GM12878 (cell line): ENCODE measurements around the gene ATF6B. TPM values are rescaled to one million over a fixed set of nuclear protein-coding genes. Genes with fewer than 3 reads are reported as not detected.

Experiments used
- ATF3 ChIP-seq: IDR thresholded peaks from 2 replicates; pipeline ENCODE4 v1.6.1; 2011; ENCODE audit warnings: low read depth, mild to moderate bottlenecking, low read length, moderate library complexity, borderline replicate concordance; ENCODE audit errors: extremely low read depth
- NRF1 ChIP-seq: conservative IDR thresholded peaks from 2 replicates; pipeline ENCODE4 v1.6.1; 2011; ENCODE audit warnings: mild to moderate bottlenecking, low read depth, low read length, improper control_type of control experiment
- POLR2AphosphoS5 ChIP-seq: IDR thresholded peaks from 2 replicates; pipeline ENCODE4 v1.6.1; 2011; ENCODE audit warnings: mild to moderate bottlenecking, low read length, inconsistent platforms
- SRF ChIP-seq, 2 experiments: IDR thresholded peaks; 2 replicates each; pipeline ENCODE4 v1.6.1; 2011; ENCODE audit warnings: low read depth in 2 of 2, low read length in 2 of 2, mild to moderate bottlenecking in 1 of 2, moderate library complexity in 1 of 2
- ZBTB4 ChIP-seq: fragments of 450-650 bp; formaldehyde crosslinking; IDR thresholded peaks from 2 replicates; pipeline ENCODE4 v1.4.0; 2022; ENCODE audit warnings: mild to moderate bottlenecking, moderate library complexity
- polyA plus RNA-seq, 11 experiments: library from polyadenylated mRNA; depleted of rRNA in 4 of 11; unstranded in 6 of 11; stranded (reverse) in 5 of 11; fragments of >200 nt; fragmentation: Nextera tagmentation in 4 of 11; fragmentation: Illumina TruSeq in 1 of 11; extraction: Ambion mirVana in 4 of 11; extraction: Trizol in 1 of 11; gene quantifications; 1 replicate in 1 of 11; 2 replicates in 10 of 11; pipeline versions ENCODE4 v1.2.1 to v1.2.3, GENCODE V29; 2011 to 2016; ENCODE audit warnings: inconsistent platforms in 2 of 11, missing spikeins in 2 of 11, low read depth in 1 of 11
- total RNA-seq, 4 experiments: library from RNA; depleted of rRNA in 3 of 4; stranded (reverse); fragments of >200 nt in 3 of 4; fragmentation: Illumina TruSeq in 1 of 4; extraction: Trizol in 1 of 4; gene quantifications; 2 replicates each; pipeline versions ENCODE4 v1.2.1 to v1.2.3, GENCODE V29; 2013 to 2021
- TF ChIP-seq, protein P1 (sequence below): fragments of 450-650 bp; IDR thresholded peaks from 2 replicates; pipeline ENCODE4 v1.6.1; 2017; ENCODE audit warnings: mild to moderate bottlenecking, moderate library complexity

ATF6B gene
- total and polyA plus RNA-seq, 10 of the 15 experiments (the other 5 are each of a cell fraction or from before 2014, with no cell fraction given) = 13.6 to 83.9 (median 44.0) TPM

- TF ChIP-seq, protein P1, sequence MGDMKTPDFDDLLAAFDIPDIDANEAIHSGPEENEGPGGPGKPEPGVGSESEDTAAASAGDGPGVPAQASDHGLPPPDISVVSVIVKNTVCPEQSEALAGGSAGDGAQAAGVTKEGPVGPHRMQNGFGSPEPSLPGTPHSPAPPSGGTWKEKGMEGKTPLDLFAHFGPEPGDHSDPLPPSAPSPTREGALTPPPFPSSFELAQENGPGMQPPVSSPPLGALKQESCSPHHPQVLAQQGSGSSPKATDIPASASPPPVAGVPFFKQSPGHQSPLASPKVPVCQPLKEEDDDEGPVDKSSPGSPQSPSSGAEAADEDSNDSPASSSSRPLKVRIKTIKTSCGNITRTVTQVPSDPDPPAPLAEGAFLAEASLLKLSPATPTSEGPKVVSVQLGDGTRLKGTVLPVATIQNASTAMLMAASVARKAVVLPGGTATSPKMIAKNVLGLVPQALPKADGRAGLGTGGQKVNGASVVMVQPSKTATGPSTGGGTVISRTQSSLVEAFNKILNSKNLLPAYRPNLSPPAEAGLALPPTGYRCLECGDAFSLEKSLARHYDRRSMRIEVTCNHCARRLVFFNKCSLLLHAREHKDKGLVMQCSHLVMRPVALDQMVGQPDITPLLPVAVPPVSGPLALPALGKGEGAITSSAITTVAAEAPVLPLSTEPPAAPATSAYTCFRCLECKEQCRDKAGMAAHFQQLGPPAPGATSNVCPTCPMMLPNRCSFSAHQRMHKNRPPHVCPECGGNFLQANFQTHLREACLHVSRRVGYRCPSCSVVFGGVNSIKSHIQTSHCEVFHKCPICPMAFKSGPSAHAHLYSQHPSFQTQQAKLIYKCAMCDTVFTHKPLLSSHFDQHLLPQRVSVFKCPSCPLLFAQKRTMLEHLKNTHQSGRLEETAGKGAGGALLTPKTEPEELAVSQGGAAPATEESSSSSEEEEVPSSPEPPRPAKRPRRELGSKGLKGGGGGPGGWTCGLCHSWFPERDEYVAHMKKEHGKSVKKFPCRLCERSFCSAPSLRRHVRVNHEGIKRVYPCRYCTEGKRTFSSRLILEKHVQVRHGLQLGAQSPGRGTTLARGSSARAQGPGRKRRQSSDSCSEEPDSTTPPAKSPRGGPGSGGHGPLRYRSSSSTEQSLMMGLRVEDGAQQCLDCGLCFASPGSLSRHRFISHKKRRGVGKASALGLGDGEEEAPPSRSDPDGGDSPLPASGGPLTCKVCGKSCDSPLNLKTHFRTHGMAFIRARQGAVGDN = no peak
- TF ChIP-seq POLR2AphosphoS5 (no peak), ATF3 (no peak), NRF1 (no peak), ZBTB4 (no peak), SRF (IDR thresholded peaks at IDR 0.05; ENCODE audit: low read depth in 2 of 2, low read length in 2 of 2) (no peak)
These were observed 38.5 kb upstream of the ATF6B start (continued) for GRCh38 chr6:32166411-32167061.
